ACHN (cell line): ENCODE measurements around the gene AVL9.
"Not testable (repeated sequence)": the region's sequence is repeated elsewhere in the genome, so short reads cannot be mapped to it uniquely, and the experiment has no call there.

ENCODE experiments used
- DNase-seq: peaks from one replicate; pipeline ENCODE4 v3.0.0-alpha.2; 2015
- in situ Hi-C: cut with HindIII; loops from 2 replicates; pipeline ENCODE4 v1.10.0; 2017; ENCODE audit warnings: low sequenced_read_pairs, low pct_ligation_motif_present, low pct_unique_long_range_greater_than_20kb

AVL9 gene

DNA sequence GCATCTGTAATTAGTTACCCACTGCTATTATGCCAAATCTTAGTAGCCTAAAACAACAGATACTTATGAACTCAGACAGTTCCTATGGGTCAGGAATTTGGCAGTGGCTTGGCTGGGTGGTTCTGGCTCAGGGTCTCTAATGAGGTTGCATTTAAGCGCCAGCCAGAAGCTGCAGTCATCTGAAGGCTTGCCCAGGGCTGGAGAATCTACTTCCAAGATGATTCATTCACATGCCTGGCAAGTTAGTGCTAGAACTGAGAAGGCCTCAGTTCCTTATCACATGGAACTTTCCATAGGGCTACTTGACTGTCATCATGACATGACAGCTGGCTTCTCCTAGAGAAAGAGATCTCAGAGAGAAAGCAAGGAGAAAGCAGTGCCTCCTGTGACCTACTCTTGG, 121.3 kb downstream of the AVL9 start:
- peak; percentile 82 for DNase-seq

DNA sequence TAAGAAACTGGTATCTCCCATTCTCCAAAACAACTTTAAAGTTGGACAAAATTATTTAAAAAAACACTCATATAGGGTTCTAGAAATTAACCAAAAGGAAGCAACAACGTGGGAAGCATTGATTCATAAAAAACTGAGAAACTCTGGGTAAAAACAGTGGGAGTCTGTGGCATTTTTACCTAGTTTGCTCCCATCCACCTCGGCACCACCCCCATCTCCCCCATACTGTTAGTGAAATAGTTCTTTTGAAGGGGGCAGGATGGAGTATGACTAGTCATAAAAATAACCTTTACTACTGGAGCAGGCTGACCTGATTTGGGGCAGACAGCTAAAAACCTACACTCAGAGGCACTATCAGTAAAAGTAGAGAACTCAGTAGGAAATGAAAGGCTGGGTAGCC, 123.2 kb downstream of the AVL9 start:
- in situ Hi-C loops: no loop called here
- DNase-seq: no peak

More for the DNA sequence above, 121.3 kb downstream of the AVL9 start:
- in situ Hi-C loops: no loop called here

DNA sequence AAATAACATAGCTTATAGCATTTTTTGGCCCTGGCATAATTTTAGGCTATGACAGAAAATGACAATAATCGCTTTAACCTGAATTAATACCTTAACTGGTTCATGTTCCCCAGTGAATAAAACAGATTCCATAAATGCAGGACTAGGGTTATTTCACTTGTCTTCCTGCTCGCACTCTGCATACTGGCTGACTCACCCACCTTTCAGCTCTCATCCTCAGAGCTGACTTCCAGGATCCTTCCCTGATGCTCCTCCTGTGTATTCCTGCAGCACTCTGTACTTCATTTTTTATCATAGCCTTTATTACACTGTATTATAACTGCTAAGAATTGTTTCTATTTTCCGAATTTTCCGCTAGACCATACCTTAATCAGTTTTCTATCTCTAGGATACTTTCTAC, 123.7 kb downstream of the AVL9 start:
- in situ Hi-C loops: no loop called here
- DNase-seq: peak; percentile 28

DNA sequence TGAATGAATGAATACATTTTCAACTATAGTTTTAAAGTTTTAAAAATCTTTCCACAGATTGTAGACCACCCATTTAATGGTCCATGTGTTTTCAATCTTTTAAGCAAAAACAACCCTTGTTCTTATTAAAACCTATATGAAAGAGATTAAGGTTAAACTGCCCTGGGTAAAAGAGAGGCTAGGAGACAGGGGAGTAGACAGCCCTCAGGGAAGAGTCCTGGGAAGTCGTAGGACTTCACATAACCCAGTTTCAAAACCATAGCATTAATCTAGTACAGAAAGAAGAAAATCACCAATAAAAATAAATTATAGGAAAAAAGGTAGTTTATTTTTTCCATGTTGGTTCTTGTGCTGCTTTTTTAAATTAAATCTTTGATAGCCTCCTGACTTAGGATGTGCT, 124.1 kb downstream of the AVL9 start:
- DNase-seq, in situ Hi-C loops: not testable (repeated sequence)

GRCh38 chr7:32631021-32631420, 135.7 kb downstream of the AVL9 start:
- DNase-seq: no peak
- in situ Hi-C loops: no loop called here

DNA sequence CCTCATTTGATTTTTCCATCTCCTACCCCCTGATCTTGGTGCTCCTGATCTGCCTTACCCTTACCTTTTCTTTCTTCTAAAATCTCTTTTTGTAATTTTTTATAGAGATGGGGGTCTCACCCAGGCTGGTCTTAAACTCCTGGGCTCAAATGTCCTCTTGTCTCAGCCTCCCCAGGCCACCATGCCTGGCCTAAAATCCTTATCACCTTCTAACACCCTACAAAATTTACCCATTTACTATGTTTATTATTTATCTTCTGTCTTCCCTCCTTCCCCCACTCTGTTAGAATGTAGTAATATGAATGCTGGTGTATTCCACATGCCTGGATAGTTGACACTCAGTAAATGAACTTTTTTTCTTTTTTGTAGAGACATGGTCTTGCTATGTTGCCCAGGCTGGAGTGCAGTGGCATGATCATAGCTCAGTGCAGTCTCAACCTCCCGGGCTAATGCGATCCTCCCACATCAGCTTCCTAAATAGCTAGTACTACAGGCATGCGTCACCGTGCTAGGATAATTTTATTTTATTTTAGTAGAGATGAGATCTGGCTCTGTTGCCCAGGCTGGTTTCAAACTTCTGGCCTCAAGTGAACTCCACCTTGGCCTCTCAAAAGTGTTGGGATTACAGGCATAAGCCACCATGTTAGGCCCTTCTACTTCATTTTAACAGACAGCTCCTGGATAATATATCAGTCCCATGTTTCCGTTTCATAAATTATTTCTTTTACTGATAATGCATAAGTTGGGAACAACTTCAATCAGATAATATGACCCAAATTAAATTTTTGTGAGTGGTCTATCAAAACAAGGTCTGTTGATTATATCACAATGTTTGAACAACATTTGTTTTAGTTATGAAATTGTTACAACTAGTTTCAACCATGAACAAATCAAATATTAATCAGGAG, 136.6 kb downstream of the AVL9 start:
- DNase-seq, in situ Hi-C loops: not testable (repeated sequence)

DNA sequence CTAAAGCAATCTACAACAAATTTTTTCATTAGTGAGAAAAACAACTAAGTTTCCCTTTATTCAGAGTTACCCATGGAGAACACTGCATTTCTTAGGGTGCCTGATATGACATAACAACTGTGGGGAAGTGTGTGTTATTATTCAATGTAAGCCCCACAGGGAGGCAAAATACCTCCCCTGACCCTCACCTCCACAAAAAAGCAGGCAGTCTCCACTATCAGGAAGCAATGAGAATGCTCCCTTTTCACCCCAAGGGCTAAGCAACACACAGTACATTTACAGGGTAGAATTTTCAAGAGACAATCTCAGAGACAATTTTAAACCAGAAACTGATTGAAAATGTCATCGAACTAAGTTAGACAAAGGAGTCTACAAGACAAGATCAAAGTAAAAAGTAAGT, 138.2 kb downstream of the AVL9 start:
- DNase-seq, in situ Hi-C loops: not testable (repeated sequence)

GRCh38 chr7:32634798-32635393, 139.6 kb downstream of the AVL9 start:
- DNase-seq, in situ Hi-C loops: not testable (repeated sequence)

DNA sequence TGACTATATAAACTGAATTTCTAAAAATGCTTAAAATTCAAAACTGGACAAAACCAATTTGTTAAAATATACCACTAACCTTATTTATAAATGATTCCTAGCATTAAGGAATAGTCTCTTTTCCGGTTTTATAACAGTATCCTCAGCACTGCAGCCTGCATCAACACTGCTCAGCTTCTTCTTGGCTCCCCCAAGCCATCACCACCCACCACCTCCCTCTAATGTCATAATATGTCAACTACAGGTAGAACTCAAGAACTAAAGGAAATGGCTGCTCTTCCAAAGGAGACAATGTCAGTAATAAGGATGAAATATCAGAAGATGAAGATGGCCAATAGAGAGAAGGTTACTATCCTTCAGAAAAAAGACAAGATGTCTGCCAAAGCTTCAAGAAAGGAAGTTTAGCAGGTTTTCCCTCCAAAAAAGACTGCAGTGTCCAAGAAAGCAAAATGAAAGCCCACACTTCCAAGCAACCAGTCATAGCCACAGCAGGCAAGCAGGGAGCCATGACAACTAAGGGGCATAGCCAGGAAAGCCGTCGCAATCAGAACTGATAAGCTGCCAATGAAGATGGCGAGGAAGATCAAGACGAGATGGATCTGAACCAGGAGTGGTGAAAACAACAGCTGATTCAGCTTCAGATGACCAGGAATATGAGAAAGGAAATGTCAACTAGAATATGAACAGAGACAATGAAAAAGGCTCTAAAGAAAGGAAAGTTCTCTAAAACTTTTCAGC, 141.6 kb downstream of the AVL9 start:
- DNase-seq, in situ Hi-C loops: not testable (repeated sequence)

DNA sequence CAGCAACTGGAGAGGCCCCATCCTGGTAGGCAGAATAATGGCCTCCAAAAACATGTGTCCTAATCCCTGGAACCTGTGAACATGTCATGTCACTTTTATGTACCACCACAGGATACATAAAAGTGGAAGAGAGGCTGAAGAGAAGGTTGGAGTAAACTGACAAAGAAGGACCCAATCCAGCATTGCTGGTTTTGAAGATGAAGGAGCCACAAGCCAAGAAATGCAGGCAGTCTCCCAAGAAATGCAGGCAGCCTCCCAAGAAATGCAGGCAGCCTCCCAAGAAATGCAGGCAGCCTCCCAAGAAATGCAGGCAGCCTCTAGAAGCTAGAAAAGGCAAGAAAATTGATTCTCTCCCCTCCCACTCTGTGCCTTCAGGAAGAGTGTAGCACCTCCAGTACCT, 142.3 kb downstream of the AVL9 start:
- DNase-seq, in situ Hi-C loops: not testable (repeated sequence)
